Common myeloid progenitor, CD34-positive (primary cell): Measurements from ENCODE around the gene SERGEF.

ENCODE experiments used
- CTCF ChIA-PET: fragments of 350-600 bp; sonication (Branson Sonifier 250); formaldehyde crosslinking; loops from one replicate; lab custom pipeline; 2021; ENCODE audit warnings: antibody characterized with exemption; lab: Charles Lee
- POLR2A ChIA-PET: fragments of 350-600 bp; sonication (Branson Sonifier 250); formaldehyde crosslinking; loops from one replicate; lab custom pipeline; 2021; ENCODE audit warnings: antibody characterized with exemption; lab: Charles Lee
- DNase-seq, 3 donors: peaks; one replicate each; pipeline versions ENCODE4 v3.0.0 to v3.0.0-alpha.2; 2013
- H3K27ac ChIP-seq, 2 experiments: 1 replicate in 1 of 2; 2 replicates in 1 of 2; pipeline ENCODE4 v1.7.0; 2013; ENCODE audit warnings: inconsistent platforms in 2 of 2, low read length in 2 of 2, mild to moderate bottlenecking in 2 of 2, low read depth in 1 of 2, moderate library complexity in 1 of 2; ENCODE audit not compliant: severe bottlenecking in 2 of 2, insufficient read depth in 1 of 2, poor library complexity in 1 of 2
- H3K27me3 ChIP-seq, 5 experiments: replicated peaks in 2 of 5; 1 replicate in 3 of 5; 2 replicates in 2 of 5; pipeline versions ENCODE4 v1.6.1 to v1.7.0; 2013; ENCODE audit warnings: low read length in 4 of 5, mild to moderate bottlenecking in 2 of 5, moderate library complexity in 2 of 5, inconsistent platforms in 1 of 5; ENCODE audit not compliant: insufficient read depth in 5 of 5, control insufficient read depth in 4 of 5
- H3K36me3 ChIP-seq, 4 experiments: 1 replicate in 2 of 4; 2 replicates in 2 of 4; pipeline versions ENCODE4 v1.6.1 to v1.7.0; 2013; ENCODE audit warnings: low read length in 3 of 4, control low read depth in 1 of 4, mild to moderate bottlenecking in 1 of 4; ENCODE audit not compliant: control insufficient read depth in 4 of 4, insufficient read depth in 4 of 4
- H3K4me1 ChIP-seq, 4 experiments: 1 replicate in 3 of 4; 2 replicates in 1 of 4; pipeline versions ENCODE4 v1.6.1 to v1.7.1; 2013; ENCODE audit warnings: low read length in 3 of 4, mild to moderate bottlenecking in 3 of 4, control low read depth in 1 of 4, inconsistent platforms in 1 of 4, moderate library complexity in 1 of 4; ENCODE audit not compliant: control insufficient read depth in 4 of 4, insufficient read depth in 4 of 4; ENCODE audit errors: control extremely low read depth in 1 of 4
- H3K4me3 ChIP-seq, 7 experiments: 1 replicate in 4 of 7; 2 replicates in 3 of 7; pipeline versions ENCODE4 v1.5.1 to v1.7.0; 2013; ENCODE audit warnings: mild to moderate bottlenecking in 7 of 7, low read length in 6 of 7, moderate library complexity in 6 of 7, inconsistent platforms in 2 of 7, low read depth in 2 of 7, control low read depth in 1 of 7; ENCODE audit not compliant: insufficient read depth in 4 of 7, control insufficient read depth in 1 of 7; ENCODE audit errors: extremely low read depth in 1 of 7
- H3K9me3 ChIP-seq, 5 experiments: 1 replicate in 4 of 5; 2 replicates in 1 of 5; pipeline versions ENCODE4 v1.6.1 to v1.7.1; 2013; ENCODE audit warnings: low read length in 4 of 5, mild to moderate bottlenecking in 2 of 5, inconsistent platforms in 1 of 5, low read depth in 1 of 5, moderate library complexity in 1 of 5; ENCODE audit not compliant: control insufficient read depth in 4 of 5, insufficient read depth in 2 of 5; ENCODE audit errors: control extremely low read depth in 1 of 5
- WGBS: methylation state at CpG from one replicate; pipeline ENCODE4 v1.1.5; 2013; ENCODE audit not compliant: insufficient coverage; 5-methylcytosine and 5-hydroxymethylcytosine counted together

Gene SERGEF

DNA sequence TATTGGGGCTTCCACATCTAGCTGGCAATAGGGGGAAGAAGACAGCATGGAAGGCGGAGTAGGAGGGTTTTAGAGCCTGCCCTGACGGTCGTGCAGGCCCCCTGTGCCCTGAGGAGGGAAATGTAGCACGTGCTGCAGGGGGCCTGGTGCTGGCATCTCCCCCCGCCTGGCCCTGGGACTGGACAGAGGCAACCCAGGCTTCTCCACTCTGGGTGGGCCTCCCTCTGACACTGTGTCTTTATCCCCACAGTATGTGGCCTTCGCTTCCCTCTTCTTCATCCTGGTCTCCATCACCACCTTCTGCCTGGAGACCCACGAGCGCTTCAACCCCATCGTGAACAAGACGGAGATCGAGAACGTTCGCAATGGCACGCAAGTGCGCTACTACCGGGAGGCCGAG lies 241.4 kb downstream of the SERGEF start:
- ChIA-PET CTCF (interaction anchor here (1.7 kb wide), 1 partner anchor 11 kb away, joined by 4 read pairs; no protein-coding TSS in a partner anchor), POLR2A (no interaction called here)
- no peak overlapping the region for H3K27ac ChIP-seq
- DNase-seq, result no peak
- WGBS, result 97% methylated on average over 12 of the region's 17 CpGs
- no peaks in the 10 kb centered on the region for H3K27me3 ChIP-seq
- no peaks in the 10 kb centered on the region for H3K9me3 ChIP-seq
- no peaks in the 10 kb centered on the region for H3K4me1 ChIP-seq
- H3K36me3 ChIP-seq, result no peaks in the 10 kb centered on the region
- H3K4me3 ChIP-seq, result no peak overlapping the region

DNA sequence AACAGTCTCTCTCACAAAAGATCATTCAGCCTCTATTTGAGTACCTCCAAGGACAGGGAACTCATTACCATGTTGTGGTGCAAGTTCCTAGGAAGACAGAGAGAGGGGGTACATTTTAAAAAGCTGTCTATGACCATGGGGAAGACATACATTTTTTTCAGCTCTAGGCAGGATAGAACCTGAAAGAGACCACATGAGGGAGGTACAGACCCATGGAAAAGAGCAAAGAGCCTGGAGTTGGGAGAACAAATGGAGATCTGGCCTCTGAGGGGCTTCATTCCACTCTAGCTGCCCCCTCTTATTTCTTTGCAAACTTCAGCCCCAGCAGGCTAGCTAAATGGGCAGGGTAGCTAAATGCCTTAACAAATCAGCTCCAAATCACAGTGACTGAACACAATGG lies 241.9 kb downstream of the SERGEF start:
- H3K36me3 ChIP-seq, result no peaks in the 10 kb centered on the region
- no peak overlapping the region for H3K4me3 ChIP-seq
- no peaks in the 10 kb centered on the region for H3K27me3 ChIP-seq
- no peaks in the 10 kb centered on the region for H3K4me1 ChIP-seq
- POLR2A ChIA-PET, result no interaction called here
- no peak overlapping the region for H3K27ac ChIP-seq
- H3K9me3 ChIP-seq, result no peaks in the 10 kb centered on the region
- CTCF ChIA-PET, result interaction anchor here (1.7 kb wide), 1 partner anchor 10 kb away, joined by 4 read pairs; no protein-coding TSS in a partner anchor
- no peak for DNase-seq

- peak in 2 of 3 donors; percentile 3 to 5 for DNase-seq
- no peaks in the 10 kb centered on the region for H3K27me3 ChIP-seq
- H3K36me3 ChIP-seq, result no peaks in the 10 kb centered on the region
- no peaks in the 10 kb centered on the region for H3K4me1 ChIP-seq
- no peak overlapping the region for H3K4me3 ChIP-seq
- H3K9me3 ChIP-seq, result no peaks in the 10 kb centered on the region
- ChIA-PET CTCF (interaction anchor here (1.7 kb wide), 1 partner anchor 9 kb away, joined by 4 read pairs; no protein-coding TSS in a partner anchor), POLR2A (no interaction called here)
- no peak overlapping the region for H3K27ac ChIP-seq
- 91% methylated on average over 7 of the region's 9 CpGs for WGBS
Measured at GRCh38 chr11:17770048-17770652, 242.7 kb downstream of the SERGEF start.

GRCh38 chr11:17769218-17769617 lies 243.6 kb downstream of the SERGEF start:
- Histone ChIP-seq H3K36me3 (no peaks in the 10 kb centered on the region), H3K27me3 (no peaks in the 10 kb centered on the region), H3K4me1 (no peaks in the 10 kb centered on the region), H3K9me3 (no peaks in the 10 kb centered on the region), H3K27ac (no peak overlapping the region), H3K4me3 (no peak overlapping the region)
- no peak for DNase-seq
- CTCF ChIA-PET, result interaction anchor here (1.1 kb wide), 1 partner anchor 210 kb away, joined by 3 read pairs; no protein-coding TSS in a partner anchor
- POLR2A ChIA-PET, result no interaction called here
- WGBS, result 100% methylated on average over 1 of the region's 1 CpG

GRCh38 chr11:17768547-17768946 lies 244.3 kb downstream of the SERGEF start:
- DNase-seq, result no peak
- Histone ChIP-seq H3K36me3 (no peaks in the 10 kb centered on the region), H3K9me3 (no peaks in the 10 kb centered on the region), H3K4me3 (no peak overlapping the region), H3K4me1 (no peaks in the 10 kb centered on the region), H3K27me3 (no peaks in the 10 kb centered on the region), H3K27ac (no peak overlapping the region)
- ChIA-PET CTCF (interaction anchor here (1.1 kb wide), 1 partner anchor 210 kb away, joined by 3 read pairs; no protein-coding TSS in a partner anchor), POLR2A (no interaction called here)
- 95% methylated on average over 6 of the region's 7 CpGs for WGBS

- 92% methylated on average over 2 of the region's 2 CpGs for WGBS
- Histone ChIP-seq H3K9me3 (no peaks in the 10 kb centered on the region), H3K4me3 (no peak overlapping the region), H3K27ac (no peak overlapping the region), H3K4me1 (no peaks in the 10 kb centered on the region), H3K36me3 (no peaks in the 10 kb centered on the region), H3K27me3 (no peaks in the 10 kb centered on the region)
- no peak for DNase-seq
- CTCF ChIA-PET, result no interaction called here
- POLR2A ChIA-PET, result no interaction called here
Measured at GRCh38 chr11:17767914-17768313, 244.9 kb downstream of the SERGEF start.

DNA sequence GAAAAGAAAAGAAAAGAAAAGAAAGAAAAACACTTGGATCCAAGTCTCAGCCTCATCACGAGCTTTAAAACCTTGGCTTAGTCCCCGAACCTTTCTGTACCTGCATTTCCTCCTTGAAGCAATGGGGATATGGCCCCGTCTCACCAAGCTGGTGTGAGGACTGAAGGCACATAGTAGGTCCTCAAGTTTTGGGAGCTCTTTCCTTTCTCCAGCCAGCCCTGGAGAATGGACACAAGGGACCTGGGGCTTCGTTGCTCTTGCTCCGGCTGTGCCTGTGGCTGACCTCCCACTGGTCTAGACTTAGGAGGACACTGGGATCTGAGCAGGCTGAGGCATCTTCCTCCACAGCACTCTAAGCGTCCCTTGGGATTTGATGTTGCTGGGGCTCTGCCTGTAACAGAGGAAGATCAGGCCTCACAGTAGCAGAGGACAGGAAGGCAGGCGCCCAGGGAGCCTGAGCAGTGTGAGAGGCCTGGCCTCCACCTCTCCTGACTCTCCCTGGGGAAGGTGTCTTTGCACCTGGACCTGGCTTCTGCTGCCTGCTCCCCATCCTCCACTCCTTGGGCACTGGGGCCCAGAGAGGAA lies 245.5 kb downstream of the SERGEF start:
- no peak overlapping the region for H3K4me3 ChIP-seq
- H3K36me3 ChIP-seq, result no peaks in the 10 kb centered on the region
- H3K27ac ChIP-seq, result no peak overlapping the region
- POLR2A ChIA-PET, result interaction anchor here (0.6 kb wide), 1 partner anchor 193 kb away, joined by 4 read pairs; no protein-coding TSS in a partner anchor
- CTCF ChIA-PET, result no interaction called here
- DNase-seq, result no peak
- 92% methylated on average over 7 of the region's 7 CpGs for WGBS
- peaks cover 0 to 1% (median 0%) of the 10 kb centered on the region in 5 experiments for H3K27me3 ChIP-seq
- no peaks in the 10 kb centered on the region for H3K9me3 ChIP-seq
- no peaks in the 10 kb centered on the region for H3K4me1 ChIP-seq
